ENCODE data around the gene LAMB1.

LAMB1 gene

DNA sequence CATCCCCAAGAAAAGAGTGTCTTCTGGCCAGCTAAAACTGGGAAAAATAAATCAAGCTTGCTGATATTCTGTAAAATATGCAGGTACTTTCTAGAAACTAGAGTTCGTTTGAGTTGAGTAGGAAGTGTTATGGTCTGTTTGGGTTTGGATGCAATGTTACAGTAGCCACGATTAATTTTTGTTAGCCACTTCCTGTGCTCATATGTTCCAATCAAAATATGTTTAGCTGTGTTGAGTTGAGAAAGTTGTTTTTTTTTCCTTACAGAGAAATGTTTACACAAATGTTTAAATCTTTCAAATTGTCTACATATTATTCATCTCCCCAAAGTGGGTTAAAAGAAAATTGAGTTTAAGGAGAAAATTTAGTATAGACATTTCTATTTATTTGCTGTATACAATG, 11.3 kb upstream of the LAMB1 start:
- H3K27ac ChIP-seq = no peak overlapping the region
- no peak overlapping the region for H3K4me3 ChIP-seq
- DNase-seq (ENCODE audit: low spot score) = no peak
- TF ChIP-seq, protein P1, sequence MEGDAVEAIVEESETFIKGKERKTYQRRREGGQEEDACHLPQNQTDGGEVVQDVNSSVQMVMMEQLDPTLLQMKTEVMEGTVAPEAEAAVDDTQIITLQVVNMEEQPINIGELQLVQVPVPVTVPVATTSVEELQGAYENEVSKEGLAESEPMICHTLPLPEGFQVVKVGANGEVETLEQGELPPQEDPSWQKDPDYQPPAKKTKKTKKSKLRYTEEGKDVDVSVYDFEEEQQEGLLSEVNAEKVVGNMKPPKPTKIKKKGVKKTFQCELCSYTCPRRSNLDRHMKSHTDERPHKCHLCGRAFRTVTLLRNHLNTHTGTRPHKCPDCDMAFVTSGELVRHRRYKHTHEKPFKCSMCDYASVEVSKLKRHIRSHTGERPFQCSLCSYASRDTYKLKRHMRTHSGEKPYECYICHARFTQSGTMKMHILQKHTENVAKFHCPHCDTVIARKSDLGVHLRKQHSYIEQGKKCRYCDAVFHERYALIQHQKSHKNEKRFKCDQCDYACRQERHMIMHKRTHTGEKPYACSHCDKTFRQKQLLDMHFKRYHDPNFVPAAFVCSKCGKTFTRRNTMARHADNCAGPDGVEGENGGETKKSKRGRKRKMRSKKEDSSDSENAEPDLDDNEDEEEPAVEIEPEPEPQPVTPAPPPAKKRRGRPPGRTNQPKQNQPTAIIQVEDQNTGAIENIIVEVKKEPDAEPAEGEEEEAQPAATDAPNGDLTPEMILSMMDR (IDR thresholded peaks at IDR 0.05) = no peak

- H3K27ac ChIP-seq = no peak overlapping the region
- H3K4me3 ChIP-seq = no peak overlapping the region
- TF ChIP-seq, protein P1 (IDR thresholded peaks at IDR 0.05) = no peak
- no peak for DNase-seq (ENCODE audit: low spot score)
Observed at GRCh38 chr7:108012499-108013430, 9.8 kb upstream of the LAMB1 start.

DNA sequence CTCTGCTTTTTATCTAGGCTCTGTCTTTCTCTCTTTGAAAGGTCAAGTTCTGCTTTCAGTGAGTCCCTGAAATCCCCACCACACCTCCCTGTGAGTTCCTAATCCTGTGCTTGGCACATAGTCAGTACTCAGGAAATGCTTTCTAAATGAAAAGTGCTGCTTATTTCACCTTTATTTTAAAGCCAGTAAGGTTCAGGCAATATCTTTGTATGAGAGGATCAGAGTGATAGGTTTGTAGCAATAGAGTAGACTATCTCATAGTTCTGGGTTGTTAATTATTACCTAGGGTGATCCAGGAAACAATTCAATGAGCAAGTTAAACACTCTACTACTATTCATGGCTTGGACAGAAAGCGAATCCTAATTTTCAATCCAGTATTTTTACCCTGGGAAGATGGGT, 7.4 kb upstream of the LAMB1 start:
- Histone ChIP-seq H3K4me3 (no peak overlapping the region), H3K27ac (no peak overlapping the region)
- DNase-seq (ENCODE audit: low spot score) = no peak
- TF ChIP-seq, protein P1 (IDR thresholded peaks at IDR 0.05) = no peak

DNA sequence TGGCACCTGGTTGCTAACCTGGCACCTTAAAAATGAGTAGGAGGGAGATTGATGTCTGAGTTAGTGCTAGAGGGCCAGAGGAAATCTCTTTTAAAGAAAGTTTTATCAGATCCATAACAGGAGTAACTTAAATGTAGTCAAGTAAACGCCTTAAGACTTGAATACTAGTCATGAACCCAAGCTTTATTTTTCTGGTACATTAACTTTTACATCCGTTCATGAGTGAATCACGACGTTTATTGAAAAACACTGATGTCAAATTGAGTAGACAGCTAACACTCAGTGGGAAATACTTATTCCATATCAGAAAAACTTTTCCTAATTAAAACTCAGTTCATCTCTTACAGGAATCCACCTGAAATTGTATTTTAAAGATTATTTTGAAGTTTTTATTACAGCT, 6.9 kb upstream of the LAMB1 start:
- H3K4me3 ChIP-seq = no peak overlapping the region
- H3K27ac ChIP-seq = no peak overlapping the region
- DNase-seq (ENCODE audit: low spot score) = no peak
- TF ChIP-seq, protein P1 (IDR thresholded peaks at IDR 0.05) = no peak

- TF ChIP-seq, protein P1 (IDR thresholded peaks at IDR 0.05) = no peak
- H3K27ac ChIP-seq = no peak overlapping the region
- DNase-seq (ENCODE audit: low spot score) = no peak
- no peak overlapping the region for H3K4me3 ChIP-seq
Observed at GRCh38 chr7:108008827-108009226, 5.9 kb upstream of the LAMB1 start.

DNA sequence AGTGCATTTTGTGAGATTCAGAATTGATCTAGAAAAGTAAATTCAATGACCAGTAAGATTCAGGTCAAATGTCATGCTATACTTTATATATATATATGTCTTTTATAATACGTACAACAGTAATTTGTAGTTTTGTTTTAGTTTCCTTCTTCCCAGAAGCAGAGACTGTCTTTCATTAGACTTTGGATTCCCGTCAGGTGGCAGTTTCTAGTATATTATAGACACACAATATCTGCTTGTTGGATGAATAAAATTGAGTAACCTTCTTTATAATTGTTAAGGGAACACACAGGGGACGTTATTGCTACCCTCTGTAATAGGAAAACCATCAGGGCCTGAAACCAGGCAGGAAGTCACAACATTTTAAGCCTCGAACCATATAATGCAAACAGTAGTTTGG, 5.3 kb upstream of the LAMB1 start:
- DNase-seq (ENCODE audit: low spot score) = no peak
- TF ChIP-seq, protein P1 (IDR thresholded peaks at IDR 0.05) = no peak
- Histone ChIP-seq H3K27ac (no peak overlapping the region), H3K4me3 (no peak overlapping the region)

GRCh38 chr7:108007762-108008161, 4.8 kb upstream of the LAMB1 start:
- Histone ChIP-seq H3K4me3 (no peak overlapping the region), H3K27ac (no peak overlapping the region)
- TF ChIP-seq, protein P1 (IDR thresholded peaks at IDR 0.05) = no peak
- DNase-seq (ENCODE audit: low spot score) = no peak

Measured in coronary artery (tissue), 2 donors.